ENCODE measurements around the gene CELA3B.

The CELA3B gene

DNA sequence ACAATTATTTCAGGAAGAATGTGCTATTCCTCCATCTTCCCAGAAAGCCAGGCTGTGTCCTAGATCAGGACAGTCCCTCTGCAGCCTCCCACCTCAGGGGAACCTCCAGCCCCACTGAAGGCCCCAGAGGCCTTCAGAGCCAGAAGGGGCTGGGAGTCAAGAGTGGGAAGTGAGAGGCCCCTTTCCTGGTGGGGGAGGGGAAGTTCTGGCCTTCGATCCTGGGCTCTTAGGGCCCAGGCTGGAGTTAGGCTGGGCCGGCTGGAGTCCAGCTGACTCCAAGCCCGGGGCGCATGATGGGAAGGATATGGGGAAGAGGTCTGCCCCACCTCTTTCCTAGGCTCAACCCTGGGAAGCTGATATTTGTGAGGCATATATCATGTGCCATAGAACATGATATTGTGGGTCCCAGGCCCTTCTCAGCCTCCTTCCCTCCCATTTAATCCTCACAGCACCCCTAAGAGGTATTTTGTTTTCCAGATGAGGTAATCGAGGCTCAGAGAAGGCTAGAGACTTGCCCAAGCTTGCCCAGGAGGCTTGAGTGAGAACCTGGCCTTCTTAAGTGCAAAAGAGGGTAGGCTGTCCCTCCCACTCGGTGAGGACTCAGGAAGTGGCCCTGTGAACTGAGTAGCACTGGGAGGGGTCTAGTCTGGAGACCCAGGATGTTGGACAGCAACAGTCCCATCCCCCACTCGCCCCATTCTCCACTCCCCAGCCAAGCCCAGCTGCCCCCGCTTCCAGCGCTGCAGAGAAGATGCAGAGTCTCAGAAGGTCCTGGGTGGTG is 21.1 kb upstream of the CELA3B start (continued):
- TF ChIP-seq, protein P1, sequence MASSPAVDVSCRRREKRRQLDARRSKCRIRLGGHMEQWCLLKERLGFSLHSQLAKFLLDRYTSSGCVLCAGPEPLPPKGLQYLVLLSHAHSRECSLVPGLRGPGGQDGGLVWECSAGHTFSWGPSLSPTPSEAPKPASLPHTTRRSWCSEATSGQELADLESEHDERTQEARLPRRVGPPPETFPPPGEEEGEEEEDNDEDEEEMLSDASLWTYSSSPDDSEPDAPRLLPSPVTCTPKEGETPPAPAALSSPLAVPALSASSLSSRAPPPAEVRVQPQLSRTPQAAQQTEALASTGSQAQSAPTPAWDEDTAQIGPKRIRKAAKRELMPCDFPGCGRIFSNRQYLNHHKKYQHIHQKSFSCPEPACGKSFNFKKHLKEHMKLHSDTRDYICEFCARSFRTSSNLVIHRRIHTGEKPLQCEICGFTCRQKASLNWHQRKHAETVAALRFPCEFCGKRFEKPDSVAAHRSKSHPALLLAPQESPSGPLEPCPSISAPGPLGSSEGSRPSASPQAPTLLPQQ (tag by site-specific recombination; IDR thresholded peaks at IDR 0.05): peak; percentile 87

DNA sequence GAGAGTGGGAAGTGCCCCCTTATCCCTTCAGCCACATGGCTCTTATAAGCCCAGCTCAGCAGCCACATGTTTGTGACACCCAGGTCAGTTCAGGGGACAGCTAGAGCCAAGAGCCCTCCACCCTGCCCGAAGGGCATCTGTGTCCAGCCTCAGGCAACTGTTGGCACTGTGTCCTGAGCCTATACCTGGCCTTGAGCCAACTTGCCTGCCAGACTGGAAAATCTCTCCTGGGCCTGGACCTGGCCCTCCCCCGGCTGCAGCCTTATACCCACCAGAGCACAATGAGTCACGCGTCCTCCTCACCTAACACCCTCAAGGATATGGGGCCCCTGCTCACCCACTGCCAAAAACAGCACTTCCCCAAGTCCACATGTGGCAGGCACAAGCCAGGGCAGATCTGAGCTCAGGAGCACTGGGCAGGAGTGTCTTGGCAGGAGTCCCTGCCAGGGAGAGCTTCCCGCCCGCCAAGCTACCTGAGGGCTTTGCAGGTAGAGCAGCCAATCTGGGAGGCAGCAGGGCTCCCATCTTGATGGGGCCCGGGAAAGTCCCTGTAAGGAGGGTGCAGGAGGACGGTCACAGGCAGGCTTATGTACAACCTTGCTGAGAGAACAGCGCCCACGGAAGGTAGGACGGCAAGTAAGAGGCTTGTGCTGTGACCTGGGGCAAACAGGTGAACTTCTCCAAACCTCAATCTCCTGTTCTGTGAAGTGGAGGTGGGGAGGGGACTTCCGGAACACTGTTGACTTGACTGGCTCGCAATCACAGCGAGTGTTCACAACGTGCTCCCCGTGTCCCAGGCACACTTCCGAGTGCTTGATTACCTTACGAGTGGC is 19.9 kb upstream of the CELA3B start:
- CTCF ChIA-PET: interaction anchor here (0.6 to 0.7 kb wide), 3 partner anchors 292 to 1480 kb away, joined by 3 to 4 read pairs (median 3); no protein-coding TSS in a partner anchor
- Histone ChIP-seq H3K9me3 (ENCODE audit: control insufficient read depth, insufficient read depth, low read depth, low read length) (no peaks in the 10 kb centered on the region), H3K27ac (ENCODE audit: extremely low read depth, low read depth, low read length) (no peak overlapping the region; the same call in 1 of the 2 replicates), H3K4me3 (ENCODE audit: low read depth, low read length) (no peak overlapping the region), H3K4me1 (ENCODE audit: control insufficient read depth, insufficient read depth, low read length) (peaks cover 6% of the 10 kb centered on the region; the same call in 1 of the 2 replicates), H3K36me3 (ENCODE audit: control insufficient read depth in 2 of 2, insufficient read depth in 1 of 2, low read length in 2 of 2) (no peaks in the 10 kb centered on the region)
- POLR2A ChIA-PET: interaction anchor here (1.3 kb wide), 1 partner anchor 18 kb away, joined by 3 read pairs; no protein-coding TSS in a partner anchor
- no peak for TF ChIP-seq HOXA7 (CRISPR knock-in tag; IDR thresholded peaks at IDR 0.05; ENCODE audit: borderline replicate concordance)
- no peak for TF ChIP-seq ZNF660 (tag by site-specific recombination; IDR thresholded peaks at IDR 0.05)
- TF ChIP-seq ZBTB21 (tag by site-specific recombination; IDR thresholded peaks at IDR 0.05): no peak
- no peak for TF ChIP-seq ZNF391 (tag by site-specific recombination; IDR thresholded peaks at IDR 0.05; ENCODE audit: borderline replicate concordance, low read depth)
- TF ChIP-seq ZFHX2 (tag by site-specific recombination; conservative IDR thresholded peaks at IDR 0.05): peak; percentile 81
- TF ChIP-seq, protein P2, sequence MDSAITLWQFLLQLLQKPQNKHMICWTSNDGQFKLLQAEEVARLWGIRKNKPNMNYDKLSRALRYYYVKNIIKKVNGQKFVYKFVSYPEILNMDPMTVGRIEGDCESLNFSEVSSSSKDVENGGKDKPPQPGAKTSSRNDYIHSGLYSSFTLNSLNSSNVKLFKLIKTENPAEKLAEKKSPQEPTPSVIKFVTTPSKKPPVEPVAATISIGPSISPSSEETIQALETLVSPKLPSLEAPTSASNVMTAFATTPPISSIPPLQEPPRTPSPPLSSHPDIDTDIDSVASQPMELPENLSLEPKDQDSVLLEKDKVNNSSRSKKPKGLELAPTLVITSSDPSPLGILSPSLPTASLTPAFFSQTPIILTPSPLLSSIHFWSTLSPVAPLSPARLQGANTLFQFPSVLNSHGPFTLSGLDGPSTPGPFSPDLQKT (IDR thresholded peaks at IDR 0.05; ENCODE audit: borderline replicate concordance, low read depth, low read length): no peak
- no peak for TF ChIP-seq ZNF394 (tag by site-specific recombination; IDR thresholded peaks at IDR 0.05; ENCODE audit: borderline replicate concordance)
- TF ChIP-seq ZIC2 (tag by site-specific recombination; IDR thresholded peaks at IDR 0.05): peak; percentile 25
- TF ChIP-seq ZNF776 (tag by site-specific recombination; IDR thresholded peaks at IDR 0.05; ENCODE audit: borderline replicate concordance): no peak
- peak; percentile 52; the same call in 1 of the 2 replicates for TF ChIP-seq SP7 (tag by site-specific recombination; IDR thresholded peaks at IDR 0.05)
- no peak for TF ChIP-seq ZNF266 (tag by site-specific recombination; IDR thresholded peaks at IDR 0.05; ENCODE audit: low read depth)
- no peak for TF ChIP-seq ZNF561 (tag by site-specific recombination; IDR thresholded peaks at IDR 0.05; ENCODE audit: borderline replicate concordance)
- no peak for TF ChIP-seq ZNF426 (tag by site-specific recombination; IDR thresholded peaks at IDR 0.05)
- TF ChIP-seq, protein P3, sequence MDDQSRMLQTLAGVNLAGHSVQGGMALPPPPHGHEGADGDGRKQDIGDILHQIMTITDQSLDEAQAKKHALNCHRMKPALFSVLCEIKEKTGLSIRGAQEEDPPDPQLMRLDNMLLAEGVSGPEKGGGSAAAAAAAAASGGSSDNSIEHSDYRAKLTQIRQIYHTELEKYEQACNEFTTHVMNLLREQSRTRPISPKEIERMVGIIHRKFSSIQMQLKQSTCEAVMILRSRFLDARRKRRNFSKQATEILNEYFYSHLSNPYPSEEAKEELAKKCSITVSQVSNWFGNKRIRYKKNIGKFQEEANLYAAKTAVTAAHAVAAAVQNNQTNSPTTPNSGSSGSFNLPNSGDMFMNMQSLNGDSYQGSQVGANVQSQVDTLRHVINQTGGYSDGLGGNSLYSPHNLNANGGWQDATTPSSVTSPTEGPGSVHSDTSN (CRISPR knock-in tag; IDR thresholded peaks at IDR 0.05): no peak
- TF ChIP-seq, protein P4, sequence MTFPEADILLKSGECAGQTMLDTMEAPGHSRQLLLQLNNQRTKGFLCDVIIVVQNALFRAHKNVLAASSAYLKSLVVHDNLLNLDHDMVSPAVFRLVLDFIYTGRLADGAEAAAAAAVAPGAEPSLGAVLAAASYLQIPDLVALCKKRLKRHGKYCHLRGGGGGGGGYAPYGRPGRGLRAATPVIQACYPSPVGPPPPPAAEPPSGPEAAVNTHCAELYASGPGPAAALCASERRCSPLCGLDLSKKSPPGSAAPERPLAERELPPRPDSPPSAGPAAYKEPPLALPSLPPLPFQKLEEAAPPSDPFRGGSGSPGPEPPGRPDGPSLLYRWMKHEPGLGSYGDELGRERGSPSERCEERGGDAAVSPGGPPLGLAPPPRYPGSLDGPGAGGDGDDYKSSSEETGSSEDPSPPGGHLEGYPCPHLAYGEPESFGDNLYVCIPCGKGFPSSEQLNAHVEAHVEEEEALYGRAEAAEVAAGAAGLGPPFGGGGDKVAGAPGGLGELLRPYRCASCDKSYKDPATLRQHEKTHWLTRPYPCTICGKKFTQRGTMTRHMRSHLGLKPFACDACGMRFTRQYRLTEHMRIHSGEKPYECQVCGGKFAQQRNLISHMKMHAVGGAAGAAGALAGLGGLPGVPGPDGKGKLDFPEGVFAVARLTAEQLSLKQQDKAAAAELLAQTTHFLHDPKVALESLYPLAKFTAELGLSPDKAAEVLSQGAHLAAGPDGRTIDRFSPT (tag by site-specific recombination; IDR thresholded peaks at IDR 0.05): no peak
- peak; percentile 46; the same call in 1 of the 2 replicates for TF ChIP-seq ZNF335 (tag by site-specific recombination; conservative IDR thresholded peaks at IDR 0.05)
- TF ChIP-seq ZNF223 (tag by site-specific recombination; IDR thresholded peaks at IDR 0.05): peak; percentile 50; the same call in 1 of the 2 replicates
- no peak for TF ChIP-seq ZNF274 (IDR thresholded peaks at IDR 0.05; ENCODE audit: low read length)
- TF ChIP-seq ZNF274 (tag by site-specific recombination; IDR thresholded peaks at IDR 0.05; ENCODE audit: borderline replicate concordance): no peak
- no peak for TF ChIP-seq ZNF777 (tag by site-specific recombination; IDR thresholded peaks at IDR 0.05; ENCODE audit: borderline replicate concordance)
- 0 out of 2 replicates have a peak, but pooled peaks have one; percentile 35 for TF ChIP-seq GLIS2 (tag by site-specific recombination; IDR thresholded peaks at IDR 0.05)
- TF ChIP-seq ZNF555 (tag by site-specific recombination; conservative IDR thresholded peaks at IDR 0.05): no peak
- no peak for TF ChIP-seq ZNF548 (tag by site-specific recombination; IDR thresholded peaks at IDR 0.05)
- no peak for TF ChIP-seq ZNF747 (tag by site-specific recombination; IDR thresholded peaks at IDR 0.05)
- TF ChIP-seq ZNF600 (tag by site-specific recombination; IDR thresholded peaks at IDR 0.05): peak; percentile 59; the same call in 1 of the 2 replicates
- TF ChIP-seq, protein P5, sequence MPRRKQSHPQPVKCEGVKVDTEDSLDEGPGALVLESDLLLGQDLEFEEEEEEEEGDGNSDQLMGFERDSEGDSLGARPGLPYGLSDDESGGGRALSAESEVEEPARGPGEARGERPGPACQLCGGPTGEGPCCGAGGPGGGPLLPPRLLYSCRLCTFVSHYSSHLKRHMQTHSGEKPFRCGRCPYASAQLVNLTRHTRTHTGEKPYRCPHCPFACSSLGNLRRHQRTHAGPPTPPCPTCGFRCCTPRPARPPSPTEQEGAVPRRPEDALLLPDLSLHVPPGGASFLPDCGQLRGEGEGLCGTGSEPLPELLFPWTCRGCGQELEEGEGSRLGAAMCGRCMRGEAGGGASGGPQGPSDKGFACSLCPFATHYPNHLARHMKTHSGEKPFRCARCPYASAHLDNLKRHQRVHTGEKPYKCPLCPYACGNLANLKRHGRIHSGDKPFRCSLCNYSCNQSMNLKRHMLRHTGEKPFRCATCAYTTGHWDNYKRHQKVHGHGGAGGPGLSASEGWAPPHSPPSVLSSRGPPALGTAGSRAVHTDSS (tag by site-specific recombination; IDR thresholded peaks at IDR 0.05): no peak

Data from HEK293 (cell line).